DOHH2 (cell line): ENCODE results near the gene CARMIL1.

ENCODE experiments used
- CTCF ChIP-seq: fragments of 200-600 bp; sonication (generic); IDR thresholded peaks from one replicate; pipeline ENCODE4 v1.5.1; 2014; ENCODE audit warnings: antibody characterized with exemption, mild to moderate bottlenecking, low read depth, low read length; ENCODE audit not compliant: poor library complexity, severe bottlenecking
- EZH2phosphoT487 ChIP-seq: fragments of 200-600 bp; sonication (generic); IDR thresholded peaks from 2 replicates; pipeline ENCODE4 v1.6.1; 2017; ENCODE audit warnings: borderline replicate concordance, mild to moderate bottlenecking, antibody characterized with exemption, low read length, moderate library complexity, mixed read lengths

GRCh38 chr6:25334793-25335192 lies 55.6 kb downstream of the CARMIL1 start:
- TF ChIP-seq EZH2phosphoT487: no peak
- TF ChIP-seq CTCF: no peak
